NCI-H446 (cell line): ENCODE results near the gene CALHM1.
A peak's percentile ranks its signal among the peaks of the same experiment; 100 is the strongest.
"Not testable (repeated sequence)": the region's sequence is repeated elsewhere in the genome, so short reads cannot be mapped to it uniquely, and the experiment has no call there.

Experiments
- DNase-seq, 2 experiments: peaks; one replicate each; lab custom pipeline; 2025; lab: John Stamatoyannopoulos, UW

CALHM1 gene

DNA sequence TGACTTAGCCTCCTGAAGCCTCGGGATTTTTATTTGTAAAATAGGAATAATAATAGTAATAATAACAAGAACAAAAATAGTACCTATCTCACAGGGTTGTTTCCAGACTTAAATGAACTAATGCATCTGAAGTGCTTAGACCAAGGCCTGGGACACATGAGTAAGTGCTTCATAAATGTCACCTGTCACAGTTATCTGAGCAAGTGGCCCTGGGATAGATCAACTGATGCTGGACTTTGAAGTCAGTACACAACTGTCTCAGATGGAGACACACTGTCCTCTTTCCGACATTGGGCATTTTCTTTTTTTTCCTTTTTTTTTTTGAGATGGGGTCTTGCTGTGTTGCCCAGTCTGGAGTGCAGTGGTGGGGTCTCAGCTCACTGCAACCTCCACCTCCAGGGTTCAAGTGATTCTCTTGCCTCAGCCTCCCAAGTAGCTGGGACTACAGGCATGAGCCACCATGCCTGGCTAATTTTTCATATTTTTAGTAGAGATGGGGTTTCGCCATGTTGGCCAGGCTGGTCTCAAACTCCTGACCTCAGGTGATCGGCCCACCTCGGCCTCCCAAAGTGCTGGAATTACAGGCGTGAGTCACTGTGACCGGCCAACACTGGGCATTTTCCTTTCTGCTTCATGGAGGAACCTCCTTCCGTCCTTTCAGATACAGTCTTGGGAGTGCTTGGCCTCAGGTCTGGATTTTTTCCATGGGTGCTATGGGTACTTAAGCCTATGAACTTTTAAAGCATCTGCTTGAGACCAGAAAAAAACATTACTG lies 28.1 kb upstream of the CALHM1 start:
- DNase-seq, result not testable (repeated sequence)

- DNase-seq, result peak in 1 of 2 experiments; percentile 18
These were observed 23.4 kb upstream of the CALHM1 start for GRCh38 chr10:103481974-103482531.

DNA sequence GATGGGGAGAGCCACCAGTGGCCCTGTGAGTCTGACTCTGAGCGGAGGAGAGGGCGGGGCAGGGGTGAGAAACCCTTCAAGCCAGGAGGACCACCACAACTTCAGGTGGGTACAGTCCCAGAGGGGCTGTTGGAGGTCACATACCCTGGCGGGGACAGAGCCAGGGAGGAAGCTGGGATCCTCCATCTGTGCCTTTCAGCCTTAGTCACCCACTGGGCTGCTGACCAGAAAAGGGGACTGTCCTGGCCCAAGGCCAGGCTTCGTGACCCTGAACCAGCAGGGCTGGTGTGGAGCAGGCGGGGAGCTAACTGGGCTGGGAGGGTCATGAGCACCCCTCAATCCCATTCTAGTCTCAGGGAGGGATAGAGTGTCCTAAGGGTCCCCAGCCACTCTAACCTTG lies 21.8 kb upstream of the CALHM1 start:
- DNase-seq, result no peak

- DNase-seq, result no peak
These were observed 20.4 kb upstream of the CALHM1 start, which contains the start of gene CALHM3 for GRCh38 chr10:103479135-103479534. Gene CALHM3 (minus strand): TSS chr10:103479240. CDS start chr10:103479032, 208 bp downstream.

DNA sequence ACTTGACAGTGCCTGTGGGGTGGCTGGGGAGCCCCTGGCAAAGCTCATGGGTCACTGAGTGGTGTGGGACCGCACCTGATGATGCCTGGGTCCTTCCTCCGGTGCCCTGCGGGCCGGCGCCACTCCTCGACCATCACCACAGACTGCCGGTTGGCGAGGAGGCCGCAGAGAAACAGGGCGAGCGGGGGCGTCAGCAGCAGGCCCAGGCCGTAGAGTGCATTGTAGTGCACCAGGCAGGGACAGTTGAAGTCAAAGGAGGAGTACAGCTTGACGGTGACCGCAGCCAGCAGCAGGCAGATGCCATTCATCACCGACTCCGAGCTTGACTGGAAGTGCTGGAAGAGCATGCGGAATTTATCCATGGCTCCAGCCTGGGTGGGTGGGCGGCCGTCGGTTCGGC lies 20.0 kb upstream of the CALHM1 start:
- no peak for DNase-seq

GRCh38 chr10:103476046-103476768 lies 17.5 kb upstream of the CALHM1 start:
- no peak for DNase-seq

DNA sequence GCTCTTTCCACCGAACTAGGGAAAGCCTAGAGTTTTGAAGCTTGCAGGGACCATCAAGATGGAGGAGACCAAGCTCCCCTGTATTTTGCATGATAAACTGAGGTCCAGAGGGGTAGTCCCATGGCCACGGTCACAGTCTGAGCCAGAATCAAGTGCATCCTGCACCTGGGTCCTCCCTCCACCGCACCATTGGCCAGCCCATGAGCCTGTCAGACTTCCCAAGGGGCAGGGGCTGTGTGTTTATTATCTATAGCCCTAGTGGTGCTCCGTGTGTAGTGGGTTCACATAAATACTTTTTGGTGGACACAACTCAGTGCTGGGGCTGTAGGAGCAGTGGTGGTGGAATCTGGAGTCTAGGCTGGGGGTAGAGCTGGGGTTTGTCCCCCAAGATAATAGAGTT lies 16.7 kb upstream of the CALHM1 start:
- DNase-seq, result no peak

GRCh38 chr10:103474077-103474476 lies 15.4 kb upstream of the CALHM1 start:
- no peak for DNase-seq

- no peak for DNase-seq
These were observed 14.6 kb upstream of the CALHM1 start for GRCh38 chr10:103473261-103473671.

DNA sequence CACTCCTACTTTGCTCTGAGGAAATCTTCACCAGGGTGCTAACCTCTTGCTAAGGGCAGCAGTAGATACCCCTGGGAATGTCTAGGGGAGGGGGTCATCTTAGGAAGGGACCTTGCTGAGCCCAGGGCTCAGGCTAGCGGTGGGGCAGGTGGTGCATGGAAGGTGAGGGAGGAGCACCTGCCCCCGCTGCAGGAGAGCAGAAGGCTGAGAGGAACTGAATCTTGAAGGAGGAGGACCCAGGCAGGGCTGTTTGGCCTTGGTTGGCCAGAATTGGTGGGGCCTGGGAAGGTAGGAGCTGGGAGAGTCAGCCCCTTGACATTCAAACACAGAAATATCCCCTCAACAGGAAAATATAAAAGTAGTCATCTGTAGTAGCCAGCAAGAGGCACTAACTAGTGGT lies 13.3 kb upstream of the CALHM1 start:
- DNase-seq, result no peak

DNA sequence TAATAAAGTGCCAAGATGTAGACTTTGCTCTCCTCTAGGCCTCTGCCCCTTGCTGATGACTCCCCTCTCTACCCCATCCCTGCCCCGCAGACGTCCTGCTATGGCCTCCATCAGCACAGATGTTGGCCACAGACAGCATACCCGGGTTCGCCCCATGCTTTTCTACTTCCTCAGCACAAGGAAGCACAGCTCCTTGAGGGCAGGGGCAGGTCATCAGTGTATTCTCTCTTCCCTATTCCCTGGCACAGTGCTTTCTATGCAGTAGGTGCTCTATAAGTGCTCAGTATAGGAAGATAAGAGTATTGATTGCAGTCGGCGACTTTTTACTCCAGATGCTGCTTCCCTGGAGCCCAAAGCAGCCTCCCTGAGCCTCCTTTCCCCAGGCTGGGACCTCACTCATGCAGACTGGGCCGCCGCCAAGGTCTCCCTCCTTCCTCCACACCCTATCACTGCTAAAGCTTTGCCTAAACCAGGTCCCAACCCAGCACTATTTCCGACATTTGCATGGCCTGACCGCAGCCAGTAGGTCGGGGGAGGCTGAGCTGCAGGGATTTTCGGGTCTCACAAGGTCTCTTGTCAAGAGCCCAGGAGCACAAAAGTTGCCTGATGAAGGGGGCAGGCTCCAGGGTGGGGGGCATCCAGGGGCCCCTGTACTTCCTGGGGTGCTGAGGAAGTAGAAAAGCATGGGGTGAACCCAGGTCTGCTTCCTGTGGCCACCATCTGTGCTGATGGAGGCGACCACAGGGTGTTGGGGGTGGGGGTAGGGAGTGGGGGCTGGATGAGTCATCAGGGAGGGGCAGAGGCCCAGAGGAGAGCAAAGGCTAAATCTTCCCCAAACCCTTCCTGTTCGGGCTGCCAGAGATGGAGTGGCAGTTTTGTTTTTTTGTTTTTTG lies 12.3 kb upstream of the CALHM1 start:
- DNase-seq, result no peak

DNA sequence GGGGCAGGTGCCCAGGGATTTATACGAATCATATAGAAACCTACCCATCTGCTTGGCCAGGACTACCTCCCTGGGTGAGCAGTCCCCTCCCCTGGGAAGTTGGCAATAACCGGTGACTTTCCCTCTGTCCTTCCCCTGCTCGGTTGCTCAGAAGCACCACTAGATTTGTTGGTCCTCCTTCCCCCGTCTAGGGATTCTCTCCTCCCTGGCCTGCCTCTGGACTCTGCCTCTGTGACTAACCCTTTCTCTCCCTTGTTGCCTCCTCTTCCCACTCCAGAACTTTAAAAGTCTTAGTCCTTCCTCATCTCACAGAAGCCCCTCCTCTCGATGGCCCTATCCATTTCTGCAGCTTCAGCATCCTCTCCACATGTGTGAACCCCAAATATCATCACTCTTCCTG lies 10.5 kb upstream of the CALHM1 start:
- no peak for DNase-seq

DNA sequence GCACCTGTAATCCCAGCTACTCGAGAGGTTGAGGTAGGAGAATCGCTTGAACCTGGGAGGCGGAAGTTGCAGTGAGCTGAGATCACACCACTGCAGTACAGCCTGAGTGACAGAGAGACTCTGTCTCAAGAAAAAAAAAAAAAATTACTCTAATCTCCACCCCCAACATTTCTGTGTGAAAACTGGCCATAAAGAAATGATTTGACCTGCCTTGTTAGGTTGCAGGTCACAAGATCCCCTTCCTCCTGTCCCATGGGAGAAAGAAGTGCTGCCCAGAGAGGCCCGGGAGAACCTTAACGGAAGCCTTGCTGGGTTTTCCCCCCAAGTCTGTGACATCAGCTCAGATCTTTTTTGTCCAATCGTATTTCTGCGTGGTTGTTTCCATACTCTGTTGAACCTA lies 8.7 kb upstream of the CALHM1 start:
- DNase-seq, result no peak

DNA sequence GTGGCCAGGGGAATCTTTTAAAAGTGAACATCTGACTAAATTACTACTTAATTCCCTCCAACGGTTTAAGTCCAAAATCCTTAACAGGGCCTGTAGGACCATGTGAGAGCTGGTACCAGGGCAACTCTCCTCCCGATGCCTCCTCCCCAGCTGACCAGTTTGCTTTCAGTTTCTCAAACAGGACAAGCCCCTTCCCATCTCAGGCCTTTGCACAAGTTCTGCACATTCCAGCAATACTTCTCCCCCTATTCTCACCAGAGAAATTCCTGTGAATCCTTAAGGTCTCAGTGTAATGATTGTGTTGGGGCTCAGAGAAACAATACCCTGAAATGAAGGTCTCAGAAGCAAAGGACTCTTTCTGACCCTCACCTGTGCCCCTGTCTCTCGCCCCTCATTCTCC lies 8.0 kb upstream of the CALHM1 start:
- no peak for DNase-seq

GRCh38 chr10:103465411-103466179 lies 6.9 kb upstream of the CALHM1 start:
- DNase-seq, result no peak

- DNase-seq, result no peak
These were observed 4.8 kb upstream of the CALHM1 start for GRCh38 chr10:103463499-103463898.

DNA sequence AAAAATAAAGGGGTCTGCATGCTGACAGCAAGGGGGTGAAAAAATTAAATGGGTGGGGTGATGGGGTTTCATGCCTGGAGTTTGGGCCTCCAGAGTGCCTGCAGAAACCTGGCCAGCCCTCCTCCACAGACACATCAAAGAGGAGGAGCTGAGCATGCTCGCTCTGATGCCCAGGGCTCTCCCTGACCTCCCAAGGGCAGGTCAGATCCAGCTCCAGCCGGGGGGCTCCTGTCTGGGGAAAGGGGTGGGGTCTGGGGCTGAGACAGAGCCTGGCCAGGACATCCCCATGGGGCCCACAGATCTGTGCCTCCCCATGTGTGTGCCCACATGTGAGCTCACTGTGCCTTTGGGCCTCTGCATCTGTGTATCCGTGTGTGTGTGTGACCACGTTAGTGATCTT lies 915 bp upstream of the CALHM1 start:
- no peak for DNase-seq

- no peak for DNase-seq
These were observed 660 bp downstream of the CALHM1 start for GRCh38 chr10:103457896-103458583.

DNA sequence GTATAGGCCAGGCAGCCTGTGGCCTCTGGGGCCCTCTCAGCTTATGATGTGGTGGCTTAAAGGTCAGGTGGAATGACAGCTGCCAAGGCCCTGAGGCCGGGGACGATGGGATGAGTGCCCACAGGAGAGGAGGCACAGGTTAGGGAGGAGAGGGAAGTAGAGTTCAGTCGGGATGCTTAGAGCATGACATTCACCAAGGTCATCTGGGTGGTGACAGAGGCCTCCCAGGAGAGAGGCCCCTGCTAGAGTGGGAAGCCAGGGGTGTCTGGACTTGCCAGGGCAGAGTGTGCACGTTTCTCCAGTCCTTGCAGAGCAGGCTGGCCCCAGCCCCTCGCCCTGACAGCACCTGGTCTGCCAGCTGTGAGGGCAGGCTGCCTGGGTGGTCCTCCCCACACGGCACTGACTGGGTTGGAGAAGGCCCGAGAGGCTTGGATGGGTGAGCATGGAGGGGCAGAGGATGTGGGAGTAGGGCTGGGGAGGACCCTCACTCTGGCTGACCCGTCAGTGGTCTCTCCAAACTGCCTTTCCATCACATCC lies 1.5 kb downstream of the CALHM1 start:
- DNase-seq, result no peak

DNA sequence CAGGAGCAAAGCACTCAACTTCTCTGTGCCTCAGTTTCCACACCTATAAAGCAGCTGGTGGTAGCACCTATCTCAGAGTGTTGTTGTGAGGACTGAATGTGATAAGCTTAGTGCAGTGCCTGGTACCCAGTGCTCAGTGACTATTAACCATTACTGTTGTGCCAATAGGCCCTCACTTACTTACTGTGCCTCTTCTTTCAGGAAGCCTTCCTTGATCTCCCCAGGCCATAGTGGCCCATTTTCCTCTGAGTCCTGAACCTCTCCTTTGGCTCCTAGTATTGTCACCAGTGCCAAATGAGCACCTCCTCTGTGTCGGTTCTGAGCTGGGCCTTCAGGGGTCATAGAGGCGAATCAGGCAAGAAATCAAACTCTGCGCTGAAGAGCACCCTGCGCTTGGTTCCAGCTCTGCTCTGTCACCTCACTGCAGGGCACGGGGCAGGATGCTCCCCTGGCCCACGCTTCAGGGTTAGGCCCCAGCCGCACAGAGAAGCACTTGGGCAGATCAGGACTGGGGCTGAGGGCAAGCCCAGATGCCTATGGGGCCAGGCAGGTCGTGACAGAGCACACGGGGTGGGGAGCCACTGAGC lies 2.5 kb downstream of the CALHM1 start:
- DNase-seq, result no peak
